Stimulated activated CD8-positive, alpha-beta memory T cell treated with anti-CD3 and anti-CD28 coated beads, Interleukin-4, amount 100 ng/mL, for 24 hours (primary cell): ENCODE results near the gene ZNF462.

Experiments
- DNase-seq: peaks from one replicate; pipeline ENCODE4 v3.0.0-alpha.2; 2020; ENCODE audit warnings: low read depth

Gene ZNF462

DNA sequence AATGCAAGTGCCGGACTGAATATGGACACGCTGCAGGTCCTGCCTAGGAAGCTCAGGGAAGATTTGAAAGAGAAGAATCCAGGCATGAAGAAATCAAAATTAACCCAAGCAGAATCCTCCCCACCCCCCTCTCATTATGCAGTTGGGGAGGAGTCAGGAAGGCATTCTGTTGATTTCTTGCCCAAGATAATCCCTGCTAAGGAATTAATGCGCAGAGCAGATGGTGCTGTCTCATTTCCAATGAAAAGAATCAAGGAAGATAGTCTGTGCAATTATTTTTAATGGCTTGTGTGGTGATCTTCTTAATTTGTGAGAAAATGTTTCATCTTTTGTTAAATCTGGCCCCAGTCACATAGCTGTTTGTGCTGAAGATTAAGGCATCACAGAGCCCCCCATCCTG, 145.0 kb downstream of the ZNF462 start:
- DNase-seq, result no peak

- DNase-seq, result no peak
Observed at GRCh38 chr9:107008447-107008846, 145.5 kb downstream of the ZNF462 start.

DNA sequence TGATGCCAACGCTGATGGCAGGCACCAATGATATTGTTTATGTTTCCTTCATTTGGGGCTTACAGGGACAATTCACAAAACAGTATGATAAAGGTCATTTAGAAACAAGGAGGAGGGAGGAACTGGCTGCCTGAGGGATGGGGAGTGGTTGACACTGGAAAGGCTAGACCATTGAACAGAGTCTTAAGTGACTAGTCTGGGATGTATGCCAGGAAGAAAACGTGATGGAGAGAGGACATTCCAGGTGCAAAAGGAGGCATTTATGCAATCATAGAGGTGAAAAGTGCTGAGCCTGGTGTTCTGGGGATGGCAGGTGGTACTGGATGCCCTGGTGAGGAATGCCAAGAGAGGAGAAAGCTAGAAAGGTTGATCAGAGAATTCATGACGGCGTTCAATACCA, 153.4 kb downstream of the ZNF462 start:
- DNase-seq, result no peak

GRCh38 chr9:107018861-107019545, 156.0 kb downstream of the ZNF462 start:
- DNase-seq, result no peak

- no peak for DNase-seq
Observed at GRCh38 chr9:107020040-107020530, 157.1 kb downstream of the ZNF462 start.

GRCh38 chr9:107024193-107024592, 161.2 kb downstream of the ZNF462 start:
- no peak for DNase-seq

DNA sequence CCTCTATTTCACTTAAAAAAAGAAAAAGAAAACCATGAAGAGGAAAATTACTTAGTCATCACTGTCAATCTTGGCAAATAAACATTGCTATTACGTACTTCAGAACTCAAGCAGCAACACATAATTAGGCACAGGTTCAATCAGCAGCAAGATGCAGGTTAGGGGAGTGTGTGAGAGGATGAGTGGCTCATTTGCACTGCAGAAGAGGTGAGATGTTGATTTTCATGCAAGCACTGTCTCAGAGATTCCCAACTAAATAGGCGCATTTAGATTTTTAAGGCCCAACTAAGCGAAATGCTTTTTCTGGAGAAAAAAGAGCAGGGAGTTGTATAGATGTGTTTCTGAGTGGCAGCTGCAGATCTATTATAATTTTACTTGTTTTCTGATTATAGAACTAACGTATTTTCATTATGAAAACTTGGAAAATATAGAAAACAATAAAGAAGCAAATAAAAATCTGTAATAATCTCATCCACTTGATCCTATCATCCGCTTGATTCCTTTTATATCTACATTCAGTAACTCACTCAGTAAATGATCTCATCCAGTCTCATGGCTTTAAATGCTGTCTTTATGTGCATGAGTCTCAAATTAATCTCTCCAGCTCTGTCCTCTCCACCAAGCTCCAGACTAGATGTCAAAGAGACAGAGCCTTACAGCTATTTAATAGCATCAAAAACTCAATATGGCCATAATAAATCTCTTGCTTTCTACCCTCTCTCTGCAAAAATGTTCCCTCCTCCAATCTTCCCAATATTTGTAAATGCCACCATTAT, 162.5 kb downstream of the ZNF462 start:
- DNase-seq, result no peak

- no peak for DNase-seq
Observed at GRCh38 chr9:107029146-107029545, 166.2 kb downstream of the ZNF462 start.

GRCh38 chr9:107033966-107034365, 171.0 kb downstream of the ZNF462 start:
- no peak for DNase-seq

DNA sequence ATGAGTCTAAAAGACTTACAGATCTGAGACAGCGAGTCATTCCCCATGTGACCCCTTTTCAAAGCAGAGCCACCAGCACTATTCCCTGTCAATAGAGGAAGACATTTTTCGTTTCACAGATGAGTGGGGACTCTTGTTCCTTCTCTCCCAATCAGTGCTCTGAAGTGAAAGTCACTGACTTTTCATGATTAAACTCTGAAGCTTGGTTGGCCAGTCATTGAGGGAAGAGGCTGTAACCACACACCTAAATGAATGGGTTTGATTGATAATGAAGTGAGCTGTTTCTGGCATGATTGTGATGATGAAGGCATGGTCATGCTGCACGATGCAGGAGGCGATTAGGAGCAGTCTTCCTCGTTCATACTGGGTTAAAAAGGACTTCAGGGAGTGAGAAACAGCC, 171.9 kb downstream of the ZNF462 start:
- DNase-seq, result no peak

GRCh38 chr9:107036367-107036766, 173.4 kb downstream of the ZNF462 start:
- DNase-seq, result no peak

GRCh38 chr9:107039542-107039941, 176.6 kb downstream of the ZNF462 start:
- DNase-seq, result no peak

DNA sequence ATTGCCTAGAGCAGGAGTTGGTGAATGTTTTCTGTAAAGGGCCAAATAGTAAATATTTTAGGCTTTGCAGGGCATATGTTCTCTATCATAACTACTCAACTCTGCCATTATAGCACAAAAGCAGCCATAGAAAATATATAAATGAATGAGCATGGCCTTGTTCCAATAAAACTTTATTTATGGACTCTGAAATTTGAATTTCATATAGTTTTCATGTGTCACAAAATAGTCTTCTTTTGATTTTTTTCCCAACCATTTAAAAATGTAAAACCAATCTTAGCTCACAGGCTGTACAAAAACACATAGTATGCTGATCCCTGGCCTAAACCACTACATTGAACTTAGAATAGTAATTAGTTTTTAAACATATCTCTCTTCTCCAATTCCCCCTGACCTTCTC, 179.6 kb downstream of the ZNF462 start:
- DNase-seq, result no peak

GRCh38 chr9:107043886-107044285, 180.9 kb downstream of the ZNF462 start:
- DNase-seq, result no peak

- no peak for DNase-seq
Observed at GRCh38 chr9:107044872-107045271, 181.9 kb downstream of the ZNF462 start.

GRCh38 chr9:107046692-107047091, 183.7 kb downstream of the ZNF462 start:
- DNase-seq, result no peak

- no peak for DNase-seq
Observed at GRCh38 chr9:107049046-107049802, 186.3 kb downstream of the ZNF462 start.

DNA sequence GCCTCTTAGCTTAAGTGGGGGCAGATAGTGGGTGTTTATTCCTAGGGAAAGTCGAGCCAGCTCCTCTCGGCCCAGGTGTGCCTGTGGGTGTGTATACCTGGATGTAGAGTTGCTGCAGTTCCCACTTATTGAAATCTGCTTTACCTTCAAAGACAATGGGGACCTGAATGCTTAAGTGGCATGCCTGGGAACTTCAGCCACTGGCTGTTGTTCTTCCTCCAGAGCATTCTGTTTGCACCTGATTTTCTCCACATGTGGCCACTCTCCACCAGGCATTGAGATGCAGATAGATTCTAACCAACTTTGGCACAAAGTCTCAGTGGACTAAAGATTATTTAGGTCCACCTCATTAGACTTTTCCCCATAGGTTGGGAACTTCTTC, 186.8 kb downstream of the ZNF462 start:
- DNase-seq, result no peak

- no peak for DNase-seq
Observed at GRCh38 chr9:107051392-107051791, 188.4 kb downstream of the ZNF462 start.

GRCh38 chr9:107054146-107054545, 191.2 kb downstream of the ZNF462 start:
- no peak for DNase-seq

DNA sequence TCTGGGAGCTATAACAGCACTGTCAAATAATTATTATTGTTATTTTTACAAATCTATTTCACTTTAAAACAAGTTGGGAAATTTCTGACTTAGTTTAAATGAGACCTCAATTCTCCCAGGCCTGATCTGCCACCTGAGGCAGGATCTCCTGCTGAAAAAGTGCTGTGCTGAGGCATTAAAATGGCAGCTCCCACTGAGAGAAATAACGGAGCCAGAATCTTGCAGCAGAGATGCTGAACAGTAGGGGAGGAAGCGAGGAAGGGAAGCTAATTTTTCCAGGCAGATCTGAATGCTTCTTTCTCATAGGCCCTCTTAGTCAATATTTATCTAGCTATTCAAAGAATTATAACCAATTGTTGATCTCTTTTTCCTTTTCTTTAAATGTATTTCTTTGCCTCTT, 196.3 kb downstream of the ZNF462 start:
- DNase-seq, result no peak

DNA sequence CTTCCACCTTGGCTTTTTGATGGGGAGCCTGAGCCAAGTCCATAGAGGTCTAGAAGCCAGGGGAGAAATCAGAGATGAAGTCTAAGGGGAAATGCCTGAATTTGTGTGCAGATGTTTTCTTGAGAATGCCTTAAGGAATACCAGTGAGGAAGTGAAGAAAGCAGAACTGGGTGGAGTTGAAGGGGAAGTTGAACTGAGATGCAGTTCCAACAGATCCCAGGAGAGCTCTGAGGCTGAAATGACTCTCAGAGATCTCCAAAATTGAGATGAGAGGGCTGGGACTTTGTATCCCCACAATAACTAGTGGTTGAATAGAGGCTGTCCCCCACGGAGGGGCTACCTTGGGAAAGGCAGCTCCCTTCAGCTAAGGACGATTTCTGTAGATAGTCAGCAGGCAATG, 197.1 kb downstream of the ZNF462 start:
- no peak for DNase-seq
